WTC11 (cell line): Measurements from ENCODE around the gene MRGPRF. TPM values are rescaled to one million over a fixed set of nuclear protein-coding genes. Genes with fewer than 3 reads are reported as not detected.

Source experiments
- ATAC-seq: fragments of 200-7000 bp; cut with Tn5 transposase; 2 replicates; pipeline ENCODE4 v1.10.0; 2021; ENCODE audit warnings: mild to moderate bottlenecking, moderate library complexity
- CTCF ChIA-PET: fragments of 300-600 bp; sonication (Branson Sonifier 250); formaldehyde crosslinking; loops from one replicate; lab custom pipeline; 2021; ENCODE audit warnings: antibody characterized with exemption; lab: Charles Lee
- POLR2A ChIA-PET: fragments of 350-600 bp; sonication (Branson Sonifier 250); formaldehyde crosslinking; loops from one replicate; lab custom pipeline; 2021; ENCODE audit warnings: antibody characterized with exemption; lab: Charles Lee
- DNase-seq: peaks from one replicate; pipeline ENCODE4 v3.0.0; 2021; ENCODE audit warnings: low spot score
- H3K27ac Mint-ChIP-seq: 2 replicates; pipeline ENCODE4 v1.8.0; 2021; ENCODE audit warnings: mixed read lengths
- H3K27me3 Mint-ChIP-seq: 2 replicates; pipeline ENCODE4 v1.8.0; 2021; ENCODE audit warnings: low read depth, mild to moderate bottlenecking, moderate library complexity, mixed read lengths
- H3K36me3 Mint-ChIP-seq: 2 replicates; pipeline ENCODE4 v1.8.0; 2021; ENCODE audit warnings: mixed read lengths
- H3K4me1 Mint-ChIP-seq: 2 replicates; pipeline ENCODE4 v1.8.0; 2022; ENCODE audit warnings: mixed read lengths
- H3K4me3 Mint-ChIP-seq: 2 replicates; pipeline ENCODE4 v1.8.0; 2021; ENCODE audit warnings: mild to moderate bottlenecking, moderate library complexity, mixed read lengths
- H3K9me3 Mint-ChIP-seq: 2 replicates; pipeline ENCODE4 v1.8.0; 2021; ENCODE audit warnings: mixed read lengths
- AFF4 ChIP-seq: sonication (generic); formaldehyde crosslinking; IDR thresholded peaks from 2 replicates; pipeline ENCODE4 v1.8.1; 2023; ENCODE audit warnings: mild to moderate bottlenecking, missing genetic modification reagents, borderline replicate concordance
- ATF1 ChIP-seq: sonication (generic); formaldehyde crosslinking; IDR thresholded peaks from 2 replicates; pipeline ENCODE4 v1.8.1; 2023; ENCODE audit warnings: mild to moderate bottlenecking, moderate library complexity, missing genetic modification reagents
- CDX4 ChIP-seq: fragments of 250-450 bp; sonication (Bioruptor Pico); IDR thresholded peaks from 2 replicates; pipeline ENCODE4 v1.9.0; 2021; ENCODE audit warnings: moderate library complexity, mild to moderate bottlenecking, inconsistent platforms, borderline replicate concordance
- CREB1 ChIP-seq: sonication (generic); formaldehyde crosslinking; IDR thresholded peaks from 2 replicates; pipeline ENCODE4 v1.8.0; 2023; ENCODE audit warnings: mild to moderate bottlenecking, missing genetic modification reagents
- E2F4 ChIP-seq: sonication (generic); formaldehyde crosslinking; IDR thresholded peaks from 2 replicates; pipeline ENCODE4 v1.8.1; 2022; ENCODE audit warnings: low read depth, mild to moderate bottlenecking, moderate library complexity, missing genetic modification reagents, borderline replicate concordance
- E2F5 ChIP-seq: sonication (generic); formaldehyde crosslinking; IDR thresholded peaks from 2 replicates; pipeline ENCODE4 v1.8.1; 2022; ENCODE audit warnings: mild to moderate bottlenecking, moderate library complexity, missing genetic modification reagents
- ESRRA ChIP-seq: sonication (generic); formaldehyde crosslinking; IDR thresholded peaks from 2 replicates; pipeline ENCODE4 v1.8.1; 2022; ENCODE audit warnings: mild to moderate bottlenecking, missing genetic modification reagents, borderline replicate concordance
- GRHL2 ChIP-seq: fragments of 250-450 bp; sonication (Bioruptor Pico); IDR thresholded peaks from 2 replicates; pipeline ENCODE4 v1.8.0; 2022; ENCODE audit warnings: mild to moderate bottlenecking, moderate library complexity; ENCODE audit not compliant: insufficient replicate concordance, severe bottlenecking
- GTF2I ChIP-seq: fragments of 250-450 bp; sonication (Bioruptor Pico); conservative IDR thresholded peaks from 2 replicates; pipeline ENCODE4 v1.4.0; 2021; ENCODE audit warnings: mild to moderate bottlenecking
- JAZF1 ChIP-seq: fragments of 250-450 bp; sonication (Bioruptor Pico); IDR thresholded peaks from 2 replicates; pipeline ENCODE4 v1.9.0; 2021; ENCODE audit warnings: moderate library complexity, mild to moderate bottlenecking, inconsistent platforms
- MLX ChIP-seq: sonication (generic); formaldehyde crosslinking; IDR thresholded peaks from 2 replicates; pipeline ENCODE4 v1.8.1; 2023; ENCODE audit warnings: mild to moderate bottlenecking, missing genetic modification reagents, moderate library complexity
- NR1H2 ChIP-seq: sonication (generic); formaldehyde crosslinking; IDR thresholded peaks from 2 replicates; pipeline ENCODE4 v1.9.0; 2021; ENCODE audit warnings: mild to moderate bottlenecking, moderate library complexity, missing genetic modification reagents
- OVOL2 ChIP-seq: fragments of 250-450 bp; sonication (Bioruptor Pico); IDR thresholded peaks from 2 replicates; pipeline ENCODE4 v1.9.0; 2021; ENCODE audit warnings: mild to moderate bottlenecking, borderline replicate concordance
- RELA ChIP-seq: sonication (generic); formaldehyde crosslinking; IDR thresholded peaks from 2 replicates; pipeline ENCODE4 v1.8.1; 2022; ENCODE audit warnings: missing genetic modification reagents, mild to moderate bottlenecking, borderline replicate concordance
- RORB ChIP-seq: fragments of 250-450 bp; sonication (Bioruptor Pico); IDR thresholded peaks from 2 replicates; pipeline ENCODE4 v1.9.0; 2021; ENCODE audit warnings: mild to moderate bottlenecking
- SMAD4 ChIP-seq: sonication (generic); formaldehyde crosslinking; IDR thresholded peaks from 2 replicates; pipeline ENCODE4 v1.8.0; 2022; ENCODE audit warnings: mild to moderate bottlenecking, missing genetic modification reagents
- USF2 ChIP-seq: sonication (generic); formaldehyde crosslinking; IDR thresholded peaks from 2 replicates; pipeline ENCODE4 v1.8.1; 2023; ENCODE audit warnings: mild to moderate bottlenecking, missing genetic modification reagents, moderate library complexity
- ZNF219 ChIP-seq: sonication (generic); formaldehyde crosslinking; IDR thresholded peaks from 2 replicates; pipeline ENCODE4 v1.8.0; 2023; ENCODE audit warnings: missing genetic modification reagents, mild to moderate bottlenecking, borderline replicate concordance
- ZNF232 ChIP-seq: sonication (generic); formaldehyde crosslinking; IDR thresholded peaks from 2 replicates; pipeline ENCODE4 v1.8.0; 2022; ENCODE audit warnings: mild to moderate bottlenecking, missing genetic modification reagents
- ZNF263 ChIP-seq: sonication (generic); formaldehyde crosslinking; IDR thresholded peaks from 2 replicates; pipeline ENCODE4 v1.8.1; 2022; ENCODE audit warnings: low read depth, mild to moderate bottlenecking, moderate library complexity, missing genetic modification reagents
- ZNF317 ChIP-seq: sonication (generic); formaldehyde crosslinking; IDR thresholded peaks from 2 replicates; pipeline ENCODE4 v1.8.1; 2023; ENCODE audit warnings: low read depth, mild to moderate bottlenecking, moderate library complexity, missing genetic modification reagents, borderline replicate concordance
- ZNF423 ChIP-seq: fragments of 250-450 bp; sonication (Bioruptor Pico); IDR thresholded peaks from 2 replicates; pipeline ENCODE4 v2.1.2; 2022; ENCODE audit warnings: mild to moderate bottlenecking, moderate library complexity
- total RNA-seq: library from RNA; stranded (reverse); gene quantifications from 3 replicates; pipeline ENCODE4 v1.2.3, GENCODE V29; 2021
- TF ChIP-seq, protein P1 (sequence below): sonication (generic); formaldehyde crosslinking; IDR thresholded peaks from 2 replicates; pipeline ENCODE4 v1.8.1; 2023; ENCODE audit warnings: mild to moderate bottlenecking, missing genetic modification reagents

MRGPRF gene
- total RNA-seq, 1 experiment from 2014 or later = 3.8 TPM

- H3K4me1 Mint-ChIP-seq = peaks cover 12% of the 10 kb centered on the region
- H3K36me3 Mint-ChIP-seq = no peaks in the 10 kb centered on the region
- H3K27me3 Mint-ChIP-seq = no peaks in the 10 kb centered on the region
- TF ChIP-seq ZNF219 (CRISPR knock-in tag) = no peak
- TF ChIP-seq ATF1 (CRISPR knock-in tag) = no peak
- TF ChIP-seq ZNF232 (CRISPR knock-in tag) = no peak
- no peak for TF ChIP-seq USF2 (CRISPR knock-in tag)
- TF ChIP-seq, protein P1, sequence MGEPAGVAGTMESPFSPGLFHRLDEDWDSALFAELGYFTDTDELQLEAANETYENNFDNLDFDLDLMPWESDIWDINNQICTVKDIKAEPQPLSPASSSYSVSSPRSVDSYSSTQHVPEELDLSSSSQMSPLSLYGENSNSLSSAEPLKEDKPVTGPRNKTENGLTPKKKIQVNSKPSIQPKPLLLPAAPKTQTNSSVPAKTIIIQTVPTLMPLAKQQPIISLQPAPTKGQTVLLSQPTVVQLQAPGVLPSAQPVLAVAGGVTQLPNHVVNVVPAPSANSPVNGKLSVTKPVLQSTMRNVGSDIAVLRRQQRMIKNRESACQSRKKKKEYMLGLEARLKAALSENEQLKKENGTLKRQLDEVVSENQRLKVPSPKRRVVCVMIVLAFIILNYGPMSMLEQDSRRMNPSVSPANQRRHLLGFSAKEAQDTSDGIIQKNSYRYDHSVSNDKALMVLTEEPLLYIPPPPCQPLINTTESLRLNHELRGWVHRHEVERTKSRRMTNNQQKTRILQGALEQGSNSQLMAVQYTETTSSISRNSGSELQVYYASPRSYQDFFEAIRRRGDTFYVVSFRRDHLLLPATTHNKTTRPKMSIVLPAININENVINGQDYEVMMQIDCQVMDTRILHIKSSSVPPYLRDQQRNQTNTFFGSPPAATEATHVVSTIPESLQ (CRISPR knock-in tag) = no peak
- TF ChIP-seq GTF2I (CRISPR knock-in tag) = no peak
- TF ChIP-seq CDX4 (CRISPR knock-in tag) = no peak
- TF ChIP-seq JAZF1 (CRISPR knock-in tag) = no peak
- TF ChIP-seq MLX (CRISPR knock-in tag) = no peak
- TF ChIP-seq CREB1 (CRISPR knock-in tag) = no peak
- TF ChIP-seq ZNF423 (CRISPR knock-in tag) = no peak
- no peak for TF ChIP-seq E2F5 (CRISPR knock-in tag)
- TF ChIP-seq GRHL2 (CRISPR knock-in tag) = no peak
- TF ChIP-seq, all 79 proteins: peak for 0
- DNase-seq (no peak), ATAC-seq (no peak)
- Mint-ChIP-seq H3K4me3 (no peak overlapping the region), H3K27ac (no peak overlapping the region), H3K9me3 (no peaks in the 10 kb centered on the region)
- POLR2A ChIA-PET = no interaction called here
- CTCF ChIA-PET = interaction anchor here (1.8 to 5.3 kb wide), 2 partner anchors 11 to 78 kb away, joined by 5 to 62 read pairs; no protein-coding TSS in a partner anchor
These were observed 20.4 kb upstream of the MRGPRF start for GRCh38 chr11:69033431-69033830.

DNA sequence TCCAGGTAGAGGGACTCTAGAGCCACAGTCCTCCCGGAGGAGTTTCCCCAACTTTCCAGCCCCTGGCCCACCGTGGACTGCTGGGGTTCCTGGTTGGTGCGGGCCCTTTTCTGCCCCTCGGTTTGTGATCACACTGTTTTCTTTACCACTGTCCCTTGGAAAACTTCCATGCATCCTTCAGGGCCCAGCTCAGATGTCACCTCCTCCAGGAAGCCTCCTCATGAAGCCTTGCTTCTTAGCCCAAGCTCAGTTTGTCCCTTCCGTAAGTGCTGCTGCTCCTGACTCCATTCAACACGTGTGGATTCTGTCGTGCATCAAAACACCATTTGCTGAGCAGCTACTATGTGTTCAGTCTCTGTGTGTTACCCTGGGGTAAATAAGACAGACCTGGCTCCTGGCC lies 19.8 kb upstream of the MRGPRF start:
- POLR2A ChIA-PET = no interaction called here
- no peaks in the 10 kb centered on the region for H3K27me3 Mint-ChIP-seq
- H3K4me1 Mint-ChIP-seq = peaks cover 15% of the 10 kb centered on the region
- no peak overlapping the region for H3K27ac Mint-ChIP-seq
- ATAC-seq (no peak), DNase-seq (no peak)
- no peak overlapping the region for H3K4me3 Mint-ChIP-seq
- TF ChIP-seq USF2 (CRISPR knock-in tag) (no peak), ZNF317 (CRISPR knock-in tag) (no peak), OVOL2 (no peak), RORB (CRISPR knock-in tag) (no peak), SMAD4 (CRISPR knock-in tag) (no peak), ESRRA (CRISPR knock-in tag) (no peak), AFF4 (CRISPR knock-in tag) (no peak), NR1H2 (CRISPR knock-in tag) (no peak), JAZF1 (CRISPR knock-in tag) (no peak), E2F4 (CRISPR knock-in tag) (no peak), ZNF263 (CRISPR knock-in tag) (no peak), RELA (CRISPR knock-in tag) (no peak)
- TF ChIP-seq, all 79 proteins: peak for 0
- Mint-ChIP-seq H3K9me3 (no peaks in the 10 kb centered on the region), H3K36me3 (no peaks in the 10 kb centered on the region)
- CTCF ChIA-PET = interaction anchor here (5.3 kb wide), 1 partner anchor 12 kb away, joined by 62 read pairs; no protein-coding TSS in a partner anchor
